Liver (tissue), 9 donors: ENCODE data around the gene KIAA0825. TPM values are rescaled to one million over a fixed set of nuclear protein-coding genes. Genes with fewer than 3 reads are reported as not detected.

ENCODE experiments used
- DNase-seq: peaks from one replicate; pipeline ENCODE4 v3.0.0-alpha.2; 2017; ENCODE audit warnings: low spot score
- H3K27ac ChIP-seq, 2 donors: one replicate each; pipeline ENCODE4 v1.7.0; 2013; ENCODE audit warnings: inconsistent platforms in 2 of 2, low read length in 2 of 2, control low read depth in 1 of 2, low read depth in 1 of 2, mild to moderate bottlenecking in 1 of 2
- H3K27me3 ChIP-seq, 4 donors: one replicate each; pipeline versions ENCODE4 v1.6.1 to v1.7.0; 2013; ENCODE audit warnings: low read length in 3 of 4, inconsistent platforms in 1 of 4, mild to moderate bottlenecking in 1 of 4, moderate library complexity in 1 of 4; ENCODE audit not compliant: control insufficient read depth in 4 of 4, insufficient read depth in 4 of 4
- H3K36me3 ChIP-seq, 4 donors: one replicate each; pipeline versions ENCODE4 v1.6.1 to v1.7.0; 2013; ENCODE audit warnings: low read length in 3 of 4, mild to moderate bottlenecking in 3 of 4, low read depth in 1 of 4, moderate library complexity in 1 of 4; ENCODE audit not compliant: control insufficient read depth in 4 of 4, insufficient read depth in 3 of 4
- H3K4me1 ChIP-seq, 4 donors: one replicate each; pipeline versions ENCODE4 v1.6.1 to v1.7.0; 2013; ENCODE audit warnings: low read length in 3 of 4, mild to moderate bottlenecking in 3 of 4, moderate library complexity in 1 of 4; ENCODE audit not compliant: control insufficient read depth in 4 of 4, insufficient read depth in 4 of 4
- H3K4me3 ChIP-seq, 3 donors: one replicate each; pipeline versions ENCODE4 v1.6.1 to v1.7.0; 2013; ENCODE audit warnings: low read length in 3 of 3, control low read depth in 1 of 3, low read depth in 1 of 3, mild to moderate bottlenecking in 1 of 3
- H3K9ac ChIP-seq, 2 donors: one replicate each; pipeline ENCODE4 v1.7.0; 2013; ENCODE audit warnings: low read length in 2 of 2, mild to moderate bottlenecking in 2 of 2, moderate library complexity in 2 of 2, control low read depth in 1 of 2, low read depth in 1 of 2
- H3K9me3 ChIP-seq, 4 donors: one replicate each; pipeline versions ENCODE4 v1.6.1 to v1.7.0; 2013; ENCODE audit warnings: low read length in 3 of 4; ENCODE audit not compliant: control insufficient read depth in 4 of 4
- ATF3 ChIP-seq: IDR thresholded peaks from 2 replicates; pipeline ENCODE4 v1.6.1; 2016; ENCODE audit warnings: antibody characterized with exemption
- EGR1 ChIP-seq, 2 donors: IDR thresholded peaks; 2 replicates each; pipeline ENCODE4 v1.6.1; 2016 to 2018; ENCODE audit warnings: antibody characterized with exemption in 2 of 2, low read depth in 2 of 2
- FOXA1 ChIP-seq: IDR thresholded peaks from 2 replicates; pipeline ENCODE4 v1.6.1; 2016; ENCODE audit warnings: antibody characterized with exemption
- FOXA2 ChIP-seq: IDR thresholded peaks from 2 replicates; pipeline ENCODE4 v1.6.1; 2016; ENCODE audit warnings: antibody characterized with exemption
- GABPA ChIP-seq, 2 donors: IDR thresholded peaks in 1 of 2; conservative IDR thresholded peaks in 1 of 2; 2 replicates each; pipeline ENCODE4 v1.6.1; 2016; ENCODE audit warnings: antibody characterized with exemption in 2 of 2, mild to moderate bottlenecking in 1 of 2, moderate library complexity in 1 of 2
- HNF4A ChIP-seq, 2 donors: conservative IDR thresholded peaks; 2 replicates each; pipeline ENCODE4 v1.6.1; 2016; ENCODE audit warnings: antibody characterized with exemption in 2 of 2, mild to moderate bottlenecking in 2 of 2
- HNF4G ChIP-seq: IDR thresholded peaks from 2 replicates; pipeline ENCODE4 v1.6.1; 2016; ENCODE audit warnings: antibody characterized with exemption
- JUND ChIP-seq, 2 donors: IDR thresholded peaks; 2 replicates each; pipeline ENCODE4 v1.6.1; 2016; ENCODE audit warnings: antibody characterized with exemption in 2 of 2
- NR2F2 ChIP-seq: IDR thresholded peaks from 2 replicates; pipeline ENCODE4 v1.6.1; 2016; ENCODE audit warnings: antibody characterized with exemption
- RAD21 ChIP-seq, 2 donors: IDR thresholded peaks; 2 replicates each; pipeline ENCODE4 v1.6.1; 2016; ENCODE audit warnings: antibody characterized with exemption in 2 of 2, mild to moderate bottlenecking in 2 of 2
- REST ChIP-seq: IDR thresholded peaks from 2 replicates; pipeline ENCODE4 v1.6.1; 2016; ENCODE audit warnings: antibody characterized with exemption, mild to moderate bottlenecking
- RXRA ChIP-seq, 2 donors: IDR thresholded peaks; 2 replicates each; pipeline ENCODE4 v1.6.1; 2017 to 2018; ENCODE audit warnings: antibody characterized with exemption in 2 of 2, mild to moderate bottlenecking in 1 of 2
- SP1 ChIP-seq: IDR thresholded peaks from 2 replicates; pipeline ENCODE4 v1.6.1; 2018; ENCODE audit warnings: antibody characterized with exemption, mild to moderate bottlenecking
- TAF1 ChIP-seq: conservative IDR thresholded peaks from 2 replicates; pipeline ENCODE4 v1.6.1; 2016; ENCODE audit warnings: antibody characterized with exemption, mild to moderate bottlenecking
- WGBS: extraction: QIAGEN DNeasy Blood & Tissue Kit; methylation state at CpG from one replicate; pipeline ENCODE4 v1.1.7; 2013; 5-methylcytosine and 5-hydroxymethylcytosine counted together
- polyA plus RNA-seq, 2 donors: library from polyadenylated mRNA; stranded (reverse) in 1 of 2; unstranded in 1 of 2; fragments of 200-250 nt in 1 of 2; fragments of >200 nt in 1 of 2; fragmentation: Nextera tagmentation in 1 of 2; extraction: Ambion mirVana in 1 of 2; gene quantifications; one replicate each; pipeline versions ENCODE4 v1.2.1 to v1.2.3, GENCODE V29; 2013 to 2015
- total RNA-seq, 2 donors: library from RNA; depleted of rRNA; stranded (reverse); fragments of >200 nt; gene quantifications; one replicate each; pipeline ENCODE4 v1.2.3, GENCODE V29; 2014
- TF ChIP-seq, protein P1 (sequence below): IDR thresholded peaks from 2 replicates; pipeline ENCODE4 v1.6.1; 2016; ENCODE audit warnings: antibody characterized with exemption
- donor health status: healthy.
- donor health status: healthy.
- donor health status: healthy.
- donor health status: healthy.
- donor health status: healthy.

KIAA0825 gene
- total and polyA plus RNA-seq, 4 donors = 0.25 to 3.2 (median 1.2) TPM

GRCh38 chr5:94632024-94632423, 13.6 kb upstream of the KIAA0825 start:
- H3K36me3 ChIP-seq = peaks cover 0 to 8% (median 2%) of the 10 kb centered on the region in 4 donors
- TF ChIP-seq, protein P1, sequence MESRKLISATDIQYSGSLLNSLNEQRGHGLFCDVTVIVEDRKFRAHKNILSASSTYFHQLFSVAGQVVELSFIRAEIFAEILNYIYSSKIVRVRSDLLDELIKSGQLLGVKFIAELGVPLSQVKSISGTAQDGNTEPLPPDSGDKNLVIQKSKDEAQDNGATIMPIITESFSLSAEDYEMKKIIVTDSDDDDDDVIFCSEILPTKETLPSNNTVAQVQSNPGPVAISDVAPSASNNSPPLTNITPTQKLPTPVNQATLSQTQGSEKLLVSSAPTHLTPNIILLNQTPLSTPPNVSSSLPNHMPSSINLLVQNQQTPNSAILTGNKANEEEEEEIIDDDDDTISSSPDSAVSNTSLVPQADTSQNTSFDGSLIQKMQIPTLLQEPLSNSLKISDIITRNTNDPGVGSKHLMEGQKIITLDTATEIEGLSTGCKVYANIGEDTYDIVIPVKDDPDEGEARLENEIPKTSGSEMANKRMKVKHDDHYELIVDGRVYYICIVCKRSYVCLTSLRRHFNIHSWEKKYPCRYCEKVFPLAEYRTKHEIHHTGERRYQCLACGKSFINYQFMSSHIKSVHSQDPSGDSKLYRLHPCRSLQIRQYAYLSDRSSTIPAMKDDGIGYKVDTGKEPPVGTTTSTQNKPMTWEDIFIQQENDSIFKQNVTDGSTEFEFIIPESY = no peak
- TF ChIP-seq RAD21 (IDR thresholded peaks at IDR 0.05) (no peak), TAF1 (no peak), FOXA1 (no peak), JUND (IDR thresholded peaks at IDR 0.05) (no peak), HNF4A (conservative IDR thresholded peaks at IDR 0.05) (no peak), HNF4G (no peak), NR2F2 (no peak), FOXA2 (no peak), ATF3 (no peak), GABPA (IDR thresholded peaks at IDR 0.05 in 1 of 2, conservative IDR thresholded peaks at IDR 0.05 in 1 of 2) (no peak), REST (no peak), SP1 (no peak), EGR1 (IDR thresholded peaks at IDR 0.05; ENCODE audit: low read depth in 2 of 2) (no peak), RXRA (IDR thresholded peaks at IDR 0.05) (no peak)
- no peak overlapping the region for H3K27ac ChIP-seq
- no peaks in the 10 kb centered on the region for H3K9me3 ChIP-seq
- WGBS = 86% methylated on average over 2 of the region's 2 CpGs
- no peak overlapping the region for H3K9ac ChIP-seq
- H3K27me3 ChIP-seq = no peaks in the 10 kb centered on the region
- no peaks in the 10 kb centered on the region for H3K4me1 ChIP-seq
- H3K4me3 ChIP-seq = no peak overlapping the region
- DNase-seq = no peak

GRCh38 chr5:94627191-94627590, 8.8 kb upstream of the KIAA0825 start:
- no peak for DNase-seq
- H3K36me3 ChIP-seq = peaks cover 0 to 8% (median 2%) of the 10 kb centered on the region in 4 donors
- H3K4me1 ChIP-seq = peaks cover 0 to 14% (median 0%) of the 10 kb centered on the region in 4 donors
- H3K27ac ChIP-seq = no peak overlapping the region
- H3K4me3 ChIP-seq = no peak overlapping the region
- no peak for TF ChIP-seq HNF4A (conservative IDR thresholded peaks at IDR 0.05)
- TF ChIP-seq SP1 = no peak
- no peak for TF ChIP-seq GABPA (IDR thresholded peaks at IDR 0.05 in 1 of 2, conservative IDR thresholded peaks at IDR 0.05 in 1 of 2)
- no peak for TF ChIP-seq JUND (IDR thresholded peaks at IDR 0.05)
- no peaks in the 10 kb centered on the region for H3K9me3 ChIP-seq
- no peaks in the 10 kb centered on the region for H3K27me3 ChIP-seq
- 91% methylated on average over 1 of the region's 1 CpG for WGBS
- no peak overlapping the region for H3K9ac ChIP-seq
